SK-N-SH (cell line): ENCODE measurements around the gene NOS2. TPM values are rescaled to one million over a fixed set of nuclear protein-coding genes. Genes with fewer than 3 reads are reported as not detected.

Source experiments
- CTCF ChIA-PET: fragments of 300-600, 350-600 bp; formaldehyde crosslinking; extraction: SDS; loops from one replicate; lab custom pipeline; 2021; lab: Yijun Ruan, JAX
- POLR2A ChIA-PET: fragments of 350-600 bp; sonication (Branson Sonifier 250); formaldehyde crosslinking; extraction: SDS; loops from one replicate; lab custom pipeline; 2020; ENCODE audit warnings: antibody characterized with exemption, inconsistent platforms; lab: Yijun Ruan, JAX
- DNase-seq: peaks from one replicate; pipeline ENCODE4 v3.0.0; 2012
- H2AFZ ChIP-seq: fragments of 200-600 bp; sonication (generic); 2 replicates; pipeline ENCODE4 v1.8.1; 2016; ENCODE audit warnings: antibody characterized with exemption, mild to moderate bottlenecking, low read depth
- H3F3A ChIP-seq: fragments of 200-600 bp; sonication (generic); replicated peaks from 2 replicates; pipeline ENCODE3; 2016; ENCODE audit warnings: antibody characterized with exemption, mild to moderate bottlenecking; ENCODE audit not compliant: insufficient read depth
- H3K27ac ChIP-seq, 2 experiments: fragments of 200-500 bp in 1 of 2; fragments of 200-600 bp in 1 of 2; sonication (Bioruptor generic) in 1 of 2; sonication (generic), shearing (Covaris generic) in 1 of 2; 2 replicates each; pipeline versions ENCODE4 v1.5.1 to v1.6.1; 2014 to 2016; ENCODE audit warnings: low read depth in 2 of 2, inconsistent platforms in 1 of 2, low read length in 1 of 2, mild to moderate bottlenecking in 1 of 2, mixed read lengths in 1 of 2
- H3K27me3 ChIP-seq: fragments of 200-600 bp; sonication (generic), shearing (Covaris generic); 2 replicates; pipeline ENCODE4 v1.6.1; 2016; ENCODE audit warnings: mixed run types; ENCODE audit not compliant: insufficient read depth
- H3K36me3 ChIP-seq, 2 experiments: fragments of 200-500 bp in 1 of 2; fragments of 200-600 bp in 1 of 2; sonication (Bioruptor generic) in 1 of 2; sonication (generic) in 1 of 2; replicated peaks in 1 of 2; 2 replicates each; pipeline versions ENCODE3 to v1.5.1; 2014 to 2016; ENCODE audit warnings: low read length in 1 of 2, mild to moderate bottlenecking in 1 of 2; ENCODE audit not compliant: insufficient read depth in 2 of 2, control insufficient read depth in 1 of 2
- H3K4me1 ChIP-seq, 2 experiments: fragments of 200-500 bp in 1 of 2; fragments of 200-600 bp in 1 of 2; sonication (Bioruptor generic) in 1 of 2; sonication (generic), shearing (Covaris generic) in 1 of 2; 2 replicates each; pipeline versions ENCODE4 v1.5.1 to v1.6.1; 2014 to 2016; ENCODE audit warnings: low read depth in 1 of 2, low read length in 1 of 2, mixed run types in 1 of 2; ENCODE audit not compliant: insufficient read depth in 2 of 2, control insufficient read depth in 1 of 2
- H3K4me2 ChIP-seq: fragments of 200-600 bp; sonication (generic), shearing (Covaris generic); 2 replicates; pipeline ENCODE4 v1.6.1; 2017; ENCODE audit warnings: mixed run types
- H3K4me3 ChIP-seq, 2 experiments: fragments of 200-500 bp in 1 of 2; fragments of 200-600 bp in 1 of 2; sonication (Bioruptor generic) in 1 of 2; sonication (generic), shearing (Covaris generic) in 1 of 2; 2 replicates each; pipeline versions ENCODE4 v1.5.1 to v1.8.1; 2014 to 2016; ENCODE audit warnings: low read depth in 2 of 2, inconsistent platforms in 1 of 2, low read length in 1 of 2, mild to moderate bottlenecking in 1 of 2, mixed read lengths in 1 of 2, moderate library complexity in 1 of 2
- H3K79me2 ChIP-seq: fragments of 200-600 bp; sonication (generic); 2 replicates; pipeline ENCODE4 v1.8.1; 2017; ENCODE audit warnings: mild to moderate bottlenecking; ENCODE audit not compliant: insufficient read depth
- H3K9ac ChIP-seq: fragments of 200-600 bp; sonication (generic); 2 replicates; pipeline ENCODE4 v1.6.1; 2017; ENCODE audit warnings: mixed run types
- H3K9me2 ChIP-seq: fragments of 200-600 bp; sonication (generic); 2 replicates; pipeline ENCODE4 v1.6.1; 2017; ENCODE audit warnings: mixed run types
- H3K9me3 ChIP-seq: fragments of 200-600 bp; sonication (generic); 2 replicates; pipeline ENCODE4 v1.6.1; 2017; ENCODE audit warnings: mixed run types, mild to moderate bottlenecking, moderate library complexity
- H4K20me1 ChIP-seq: fragments of 200-600 bp; sonication (generic); 2 replicates; pipeline ENCODE4 v1.6.1; 2017; ENCODE audit warnings: mild to moderate bottlenecking, mixed run types; ENCODE audit not compliant: insufficient read depth
- EZH2phosphoT487 ChIP-seq: fragments of 200-600 bp; sonication (generic); IDR thresholded peaks from 2 replicates; pipeline ENCODE4 v1.6.1; 2017; ENCODE audit warnings: low read depth, mixed run types, mild to moderate bottlenecking, antibody characterized with exemption, moderate library complexity, borderline replicate concordance
- FOXJ3 ChIP-seq: sonication (generic); formaldehyde crosslinking; IDR thresholded peaks from 2 replicates; pipeline ENCODE4 v1.5.1; 2020; ENCODE audit warnings: mild to moderate bottlenecking, missing genetic modification reagents
- IRF3 ChIP-seq: fragments of 150-350 bp; IDR thresholded peaks from 2 replicates; pipeline ENCODE4 v1.6.1; 2016; ENCODE audit warnings: mild to moderate bottlenecking, low read depth, low read length
- MAX ChIP-seq: IDR thresholded peaks from 2 replicates; pipeline ENCODE4 v1.4.0; 2012; ENCODE audit warnings: low read depth
- NFIC ChIP-seq: IDR thresholded peaks from 2 replicates; pipeline ENCODE4 v1.4.0; 2012; ENCODE audit warnings: borderline replicate concordance
- POLR2AphosphoS5 ChIP-seq: IDR thresholded peaks from 2 replicates; pipeline ENCODE4 v1.6.1; 2012; ENCODE audit warnings: low read depth, low read length
- TAF1 ChIP-seq: IDR thresholded peaks from 2 replicates; pipeline ENCODE4 v1.6.1; 2012; ENCODE audit warnings: low read depth, mild to moderate bottlenecking, low read length, moderate library complexity, borderline replicate concordance
- USF1 ChIP-seq: IDR thresholded peaks from 2 replicates; pipeline ENCODE4 v1.4.0; 2012; ENCODE audit warnings: low read depth, borderline replicate concordance
- YY1 ChIP-seq: IDR thresholded peaks from 2 replicates; pipeline ENCODE4 v1.4.0; 2012; ENCODE audit warnings: low read depth, mild to moderate bottlenecking
- WGBS: methylation state at CpG from one replicate; pipeline ENCODE4 v1.1.6; 2017; ENCODE audit warnings: low lambda C conversion rate; 5-methylcytosine and 5-hydroxymethylcytosine counted together
- polyA plus RNA-seq, 3 experiments: library from polyadenylated mRNA; depleted of rRNA; stranded (reverse); fragments of >200 nt; gene quantifications; 2 replicates each; pipeline ENCODE4 v1.2.3, GENCODE V29; 2012

Gene NOS2
- polyA plus RNA-seq, 1 of the 3 experiments (the other 2 are of a cell fraction) = not detected

- Histone ChIP-seq H3K27me3 (no peaks in the 10 kb centered on the region), H3K79me2 (no peaks in the 10 kb centered on the region), H2AFZ (no peak overlapping the region), H3K36me3 (no peaks in the 10 kb centered on the region), H3K9me2 (no peaks in the 10 kb centered on the region), H3K4me1 (peaks cover 0 to 2% of the 10 kb centered on the region in 2 experiments; a peak in 1 of 4 replicates), H3K9ac (no peak overlapping the region), H4K20me1 (no peaks in the 10 kb centered on the region), H3K4me2 (no peak overlapping the region), H3F3A (no peaks in the 10 kb centered on the region), H3K27ac (no peak overlapping the region), H3K4me3 (no peak overlapping the region), H3K9me3 (no peaks in the 10 kb centered on the region)
- POLR2A ChIA-PET = no interaction called here
- 71% methylated on average over 1 of the region's 1 CpG for WGBS
- CTCF ChIA-PET = interaction anchor here (1.1 to 2.9 kb wide), 3 partner anchors 12 to 62 kb away, joined by 4 to 13 read pairs (median 4); no protein-coding TSS in a partner anchor
- no peak for TF ChIP-seq FOXJ3 (CRISPR knock-in tag)
- no peak for TF ChIP-seq IRF3
- no peak for TF ChIP-seq TAF1
- no peak for TF ChIP-seq POLR2AphosphoS5
- no peak for TF ChIP-seq MAX
- DNase-seq = no peak
These were observed 17.4 kb upstream of the NOS2 start for GRCh38 chr17:27817731-27818130.

- Histone ChIP-seq H2AFZ (no peak overlapping the region), H3K4me3 (no peak overlapping the region), H3K36me3 (no peaks in the 10 kb centered on the region), H3K9ac (no peak overlapping the region), H3K79me2 (no peaks in the 10 kb centered on the region), H3F3A (no peaks in the 10 kb centered on the region), H3K27me3 (no peaks in the 10 kb centered on the region), H3K4me1 (peaks cover 0 to 2% of the 10 kb centered on the region in 2 experiments; a peak in 1 of 4 replicates), H3K9me3 (no peaks in the 10 kb centered on the region), H3K27ac (no peak overlapping the region), H4K20me1 (no peaks in the 10 kb centered on the region), H3K4me2 (no peak overlapping the region), H3K9me2 (no peaks in the 10 kb centered on the region)
- WGBS = 72% methylated on average over 3 of the region's 3 CpGs
- CTCF ChIA-PET = interaction anchor here (1.1 to 2.9 kb wide), 4 partner anchors 11 to 63 kb away, joined by 4 to 13 read pairs (median 4); no protein-coding TSS in a partner anchor
- TF ChIP-seq NFIC (no peak), YY1 (no peak), EZH2phosphoT487 (no peak), USF1 (no peak)
- POLR2A ChIA-PET = no interaction called here
- no peak for DNase-seq
These were observed 16.6 kb upstream of the NOS2 start for GRCh38 chr17:27816946-27817345.
